ENCODE measurements around the gene TMED8.

The TMED8 gene

GRCh38 chr14:77290705-77291104 lies 86.2 kb downstream of the TMED8 start:
- DNase-seq (ENCODE audit: low read depth), result no peak

GRCh38 chr14:77286576-77286975 lies 90.3 kb downstream of the TMED8 start:
- no peak for DNase-seq (ENCODE audit: low read depth)

All from stimulated activated CD8-positive, alpha-beta memory T cell treated with anti-CD3 and anti-CD28 coated beads, Interleukin-12 subunit alpha, Interleukin-12 subunit beta, amount 100 ng/mL, for 4 hours (primary cell).